ENCODE results near the gene TAF15.

DNA sequence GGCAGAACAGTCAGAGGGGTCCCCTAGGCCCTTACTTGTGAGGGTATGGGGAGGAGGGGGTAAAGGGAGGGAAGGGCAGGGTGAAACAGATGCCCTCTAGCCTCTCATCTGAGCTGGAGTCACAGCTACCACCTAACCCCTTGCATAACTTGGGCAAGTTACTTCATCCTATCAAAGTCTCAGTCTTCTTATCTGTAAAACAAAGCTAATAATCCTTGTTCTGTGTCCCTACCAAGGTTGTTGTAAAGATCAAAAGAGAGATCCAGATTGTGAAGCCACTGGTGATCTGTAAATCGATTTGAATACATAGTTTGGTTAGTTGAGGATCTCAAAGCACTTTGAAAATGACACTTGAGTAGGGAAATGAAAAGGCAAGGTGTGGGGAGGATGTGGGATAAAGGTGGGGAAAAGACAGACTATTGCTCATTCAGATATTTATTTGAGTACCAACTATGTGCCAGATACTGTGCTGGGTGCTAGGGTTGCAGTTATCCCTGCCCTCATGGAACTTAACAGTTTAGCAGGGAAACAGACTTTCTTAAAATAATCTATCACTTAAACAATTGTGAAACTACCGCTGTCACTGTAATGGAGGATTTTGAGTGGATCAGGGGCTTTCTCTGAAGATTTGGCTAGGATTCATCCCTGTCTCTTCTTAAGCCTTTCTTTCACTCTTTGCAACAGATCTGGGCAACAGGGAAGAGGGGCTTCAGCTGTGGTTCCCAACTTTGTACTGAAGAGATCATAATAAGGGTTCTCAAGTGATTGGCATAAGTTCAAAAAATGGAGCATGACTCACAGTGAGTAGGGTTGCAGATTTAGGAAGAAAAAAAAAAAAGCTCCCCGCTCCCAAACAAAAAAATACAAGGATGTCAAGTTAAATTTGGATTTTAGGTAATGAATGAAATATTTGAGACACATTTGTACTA, 56.4 kb downstream of the TAF15 start:
- TF ChIP-seq, protein P1, sequence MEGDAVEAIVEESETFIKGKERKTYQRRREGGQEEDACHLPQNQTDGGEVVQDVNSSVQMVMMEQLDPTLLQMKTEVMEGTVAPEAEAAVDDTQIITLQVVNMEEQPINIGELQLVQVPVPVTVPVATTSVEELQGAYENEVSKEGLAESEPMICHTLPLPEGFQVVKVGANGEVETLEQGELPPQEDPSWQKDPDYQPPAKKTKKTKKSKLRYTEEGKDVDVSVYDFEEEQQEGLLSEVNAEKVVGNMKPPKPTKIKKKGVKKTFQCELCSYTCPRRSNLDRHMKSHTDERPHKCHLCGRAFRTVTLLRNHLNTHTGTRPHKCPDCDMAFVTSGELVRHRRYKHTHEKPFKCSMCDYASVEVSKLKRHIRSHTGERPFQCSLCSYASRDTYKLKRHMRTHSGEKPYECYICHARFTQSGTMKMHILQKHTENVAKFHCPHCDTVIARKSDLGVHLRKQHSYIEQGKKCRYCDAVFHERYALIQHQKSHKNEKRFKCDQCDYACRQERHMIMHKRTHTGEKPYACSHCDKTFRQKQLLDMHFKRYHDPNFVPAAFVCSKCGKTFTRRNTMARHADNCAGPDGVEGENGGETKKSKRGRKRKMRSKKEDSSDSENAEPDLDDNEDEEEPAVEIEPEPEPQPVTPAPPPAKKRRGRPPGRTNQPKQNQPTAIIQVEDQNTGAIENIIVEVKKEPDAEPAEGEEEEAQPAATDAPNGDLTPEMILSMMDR (conservative IDR thresholded peaks at IDR 0.05; ENCODE audit: low read depth, low read length), result no peak
- no peak for TF ChIP-seq EZH2 (IDR thresholded peaks at IDR 0.05; ENCODE audit: low read length, unreplicated experiment)
- TF ChIP-seq EZH2phosphoT487 (IDR thresholded peaks at IDR 0.05; ENCODE audit: borderline replicate concordance, low read length), result no peak
